CD4-positive, alpha-beta T cell (primary cell): Measurements from ENCODE around the gene STC2. TPM values are rescaled to one million over a fixed set of nuclear protein-coding genes. Genes with fewer than 3 reads are reported as not detected.
"Not testable (repeated sequence)": the region's sequence is repeated elsewhere in the genome, so short reads cannot be mapped to it uniquely, and the experiment has no call there.

Source experiments
- ATAC-seq: fragments of 200-7000 bp; cut with Tn5 transposase; one replicate; pipeline ENCODE4 v1.10.0; 2022; ENCODE audit warnings: mild to moderate bottlenecking; ENCODE audit not compliant: poor library complexity
- CTCF ChIA-PET: fragments of 350-600 bp; sonication (Branson Sonifier 250); formaldehyde crosslinking; loops from one replicate; lab custom pipeline; 2021; ENCODE audit warnings: antibody characterized with exemption, inconsistent platforms; lab: Charles Lee
- POLR2A ChIA-PET: fragments of 350-600 bp; sonication (Branson Sonifier 250); formaldehyde crosslinking; loops from one replicate; lab custom pipeline; 2021; ENCODE audit warnings: antibody characterized with exemption, inconsistent platforms; lab: Charles Lee
- DNase-seq, 14 experiments: peaks; one replicate each; pipeline ENCODE4 v3.0.0-alpha.2; 2013 to 2020; ENCODE audit warnings: mixed read lengths in 2 of 14
- H3K27ac ChIP-seq, 2 donors: one replicate each; pipeline versions ENCODE4 v1.5.1 to v1.7.0; 2013; ENCODE audit warnings: low read length in 2 of 2, low read depth in 1 of 2, mild to moderate bottlenecking in 1 of 2
- H3K27me3 ChIP-seq, 2 experiments: 1 replicate in 1 of 2; 2 replicates in 1 of 2; pipeline versions ENCODE4 v1.6.1 to v1.7.0; 2013; ENCODE audit warnings: low read length in 2 of 2, control low read depth in 1 of 2, mild to moderate bottlenecking in 1 of 2, moderate library complexity in 1 of 2; ENCODE audit not compliant: insufficient read depth in 2 of 2, control insufficient read depth in 1 of 2
- H3K36me3 ChIP-seq: one replicate; pipeline ENCODE4 v1.6.1; 2013; ENCODE audit warnings: low read length, control low read depth; ENCODE audit not compliant: insufficient read depth
- H3K4me1 ChIP-seq: one replicate; pipeline ENCODE4 v1.6.1; 2013; ENCODE audit warnings: low read length, control low read depth; ENCODE audit not compliant: insufficient read depth
- H3K4me3 ChIP-seq: one replicate; pipeline ENCODE4 v1.5.1; 2013; ENCODE audit warnings: mild to moderate bottlenecking, low read length, moderate library complexity
- H3K9me3 ChIP-seq, 2 experiments: 1 replicate in 1 of 2; 2 replicates in 1 of 2; pipeline versions ENCODE4 v1.6.1 to v1.7.0; 2013; ENCODE audit warnings: low read length in 2 of 2, mild to moderate bottlenecking in 2 of 2, control low read depth in 1 of 2, moderate library complexity in 1 of 2; ENCODE audit not compliant: control insufficient read depth in 1 of 2, insufficient read depth in 1 of 2
- H3K27ac Mint-ChIP-seq: one replicate; pipeline ENCODE4 v1.8.0; 2020; ENCODE audit warnings: mixed read lengths
- H3K27me3 Mint-ChIP-seq: one replicate; pipeline ENCODE4 v1.8.0; 2021; ENCODE audit warnings: mixed read lengths
- H3K36me3 Mint-ChIP-seq: one replicate; pipeline ENCODE4 v1.8.0; 2021; ENCODE audit warnings: low read depth, mixed read lengths
- H3K4me1 Mint-ChIP-seq: one replicate; pipeline ENCODE4 v1.8.0; 2021; ENCODE audit warnings: low read depth, mixed read lengths
- H3K4me3 Mint-ChIP-seq: one replicate; pipeline ENCODE4 v1.8.0; 2020; ENCODE audit warnings: mild to moderate bottlenecking, mixed read lengths
- H3K9me3 Mint-ChIP-seq: one replicate; pipeline ENCODE4 v1.8.0; 2020; ENCODE audit warnings: mixed read lengths
- intact Hi-C, 2 experiments: fragments of 100-400 bp; cut with DNase I in 1 of 2; cut with micrococcal nuclease in 1 of 2; formaldehyde crosslinking; loops; one replicate each; pipeline versions ENCODE4 v1.15.1 to v1.9.0; 2023 to 2025; cut with DNase I, micrococcal nuclease
- total RNA-seq, 174 experiments: library from RNA in 2 of 174; stranded (reverse) in 2 of 174; gene quantifications; one replicate each; pipeline ENCODE4 v1.2.3 and lab custom pipeline; 2021 to 2026
- TF ChIP-seq, protein P1 (sequence below): fragments of 200-600 bp; IDR thresholded peaks from one replicate; pipeline ENCODE4 v1.8.0; 2022; ENCODE audit warnings: antibody characterized with exemption, mild to moderate bottlenecking

Gene STC2
- total RNA-seq, 2 experiments from 2014 or later: not detected

DNA sequence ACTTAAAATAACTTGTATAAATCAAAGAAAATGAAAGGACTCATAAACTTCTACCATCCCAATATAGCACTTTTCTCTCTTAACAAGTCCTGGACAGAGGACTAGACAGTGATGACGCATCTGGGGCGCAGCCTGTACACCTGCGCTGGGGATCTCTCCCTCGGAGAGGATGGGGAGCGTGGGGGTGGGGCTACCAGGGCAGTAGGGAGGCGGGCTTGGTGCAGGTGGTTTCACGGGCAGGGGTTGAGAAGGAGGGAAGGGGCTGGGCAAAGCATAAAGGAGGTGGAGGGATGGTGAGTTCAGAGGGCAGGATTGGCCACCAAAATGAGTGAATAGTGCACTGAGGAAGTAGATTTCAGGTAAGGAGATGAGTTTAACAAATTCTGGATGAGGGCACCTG is 41.1 kb downstream of the STC2 start:
- ATAC-seq (no peak), DNase-seq (no peak)
- intact Hi-C loops: loop anchor here in 1 of 2 experiments (10.0 kb wide), 1 partner anchor 572 kb away; no protein-coding TSS in a partner anchor
- Mint-ChIP-seq H3K4me1 (no peaks in the 10 kb centered on the region), H3K4me3 (no peak overlapping the region), H3K27ac (no peak overlapping the region), H3K9me3 (no peaks in the 10 kb centered on the region), H3K27me3 (peaks cover 97% of the 10 kb centered on the region), H3K36me3 (no peaks in the 10 kb centered on the region)
- CTCF ChIA-PET: no interaction called here
- peaks cover 10% of the 10 kb centered on the region for H3K4me1 ChIP-seq
- no peak overlapping the region for H3K4me3 ChIP-seq
- H3K27me3 ChIP-seq: peaks cover 46 to 49% of the 10 kb centered on the region in 2 experiments
- TF ChIP-seq, protein P1, sequence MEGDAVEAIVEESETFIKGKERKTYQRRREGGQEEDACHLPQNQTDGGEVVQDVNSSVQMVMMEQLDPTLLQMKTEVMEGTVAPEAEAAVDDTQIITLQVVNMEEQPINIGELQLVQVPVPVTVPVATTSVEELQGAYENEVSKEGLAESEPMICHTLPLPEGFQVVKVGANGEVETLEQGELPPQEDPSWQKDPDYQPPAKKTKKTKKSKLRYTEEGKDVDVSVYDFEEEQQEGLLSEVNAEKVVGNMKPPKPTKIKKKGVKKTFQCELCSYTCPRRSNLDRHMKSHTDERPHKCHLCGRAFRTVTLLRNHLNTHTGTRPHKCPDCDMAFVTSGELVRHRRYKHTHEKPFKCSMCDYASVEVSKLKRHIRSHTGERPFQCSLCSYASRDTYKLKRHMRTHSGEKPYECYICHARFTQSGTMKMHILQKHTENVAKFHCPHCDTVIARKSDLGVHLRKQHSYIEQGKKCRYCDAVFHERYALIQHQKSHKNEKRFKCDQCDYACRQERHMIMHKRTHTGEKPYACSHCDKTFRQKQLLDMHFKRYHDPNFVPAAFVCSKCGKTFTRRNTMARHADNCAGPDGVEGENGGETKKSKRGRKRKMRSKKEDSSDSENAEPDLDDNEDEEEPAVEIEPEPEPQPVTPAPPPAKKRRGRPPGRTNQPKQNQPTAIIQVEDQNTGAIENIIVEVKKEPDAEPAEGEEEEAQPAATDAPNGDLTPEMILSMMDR: no peak
- POLR2A ChIA-PET: no interaction called here
- peaks cover 0 to 20% of the 10 kb centered on the region in 2 experiments for H3K9me3 ChIP-seq
- H3K27ac ChIP-seq: no peak overlapping the region
- H3K36me3 ChIP-seq: no peaks in the 10 kb centered on the region

DNA sequence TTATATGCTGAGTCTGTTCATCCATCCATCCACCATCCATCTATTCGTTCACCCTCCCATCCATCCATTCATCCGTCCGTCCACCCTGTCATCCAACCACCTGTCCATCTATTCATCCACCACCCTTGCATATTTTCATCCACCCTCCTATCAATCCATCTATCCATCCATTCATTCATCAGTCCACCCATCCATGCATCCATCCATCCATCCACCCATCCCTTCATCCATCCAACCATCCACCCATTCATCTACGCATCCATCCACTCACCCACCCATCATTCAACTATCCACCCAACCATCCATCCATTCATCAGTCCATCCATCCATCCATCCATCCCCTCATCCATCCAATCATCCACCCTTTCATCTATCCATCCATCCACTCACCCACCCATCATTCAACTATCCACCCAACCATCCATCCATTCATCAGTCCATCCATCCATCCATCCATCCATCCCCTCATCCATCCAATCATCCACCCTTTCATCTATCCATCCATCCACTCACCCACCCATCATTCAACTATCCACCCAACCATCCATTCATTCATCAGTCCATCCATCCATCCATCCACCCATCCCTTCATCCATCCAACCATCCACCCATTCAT is 43.8 kb downstream of the STC2 start:
- H3K27ac Mint-ChIP-seq, ATAC-seq, POLR2A ChIA-PET, H3K36me3 ChIP-seq, H3K4me3 ChIP-seq, H3K36me3 Mint-ChIP-seq, H3K4me1 Mint-ChIP-seq, H3K27ac ChIP-seq, H3K9me3 Mint-ChIP-seq, DNase-seq: not testable (repeated sequence)
- intact Hi-C loops: loop anchor here (1.0 to 10.0 kb wide), 3 partner anchors 306 to 570 kb away; no protein-coding TSS in a partner anchor
- Histone ChIP-seq H3K27me3 (peaks cover 37 to 41% of the 10 kb centered on the region in 2 experiments), H3K9me3 (peaks cover 0 to 16% of the 10 kb centered on the region in 2 experiments), H3K4me1 (peaks cover 10% of the 10 kb centered on the region)
- CTCF ChIA-PET: interaction anchor here (1.2 kb wide), 1 partner anchor 9 kb away, joined by 6 read pairs; no protein-coding TSS in a partner anchor
- Mint-ChIP-seq H3K4me3 (peak overlapping the region; percentile 35), H3K27me3 (peaks cover 90% of the 10 kb centered on the region)

DNA sequence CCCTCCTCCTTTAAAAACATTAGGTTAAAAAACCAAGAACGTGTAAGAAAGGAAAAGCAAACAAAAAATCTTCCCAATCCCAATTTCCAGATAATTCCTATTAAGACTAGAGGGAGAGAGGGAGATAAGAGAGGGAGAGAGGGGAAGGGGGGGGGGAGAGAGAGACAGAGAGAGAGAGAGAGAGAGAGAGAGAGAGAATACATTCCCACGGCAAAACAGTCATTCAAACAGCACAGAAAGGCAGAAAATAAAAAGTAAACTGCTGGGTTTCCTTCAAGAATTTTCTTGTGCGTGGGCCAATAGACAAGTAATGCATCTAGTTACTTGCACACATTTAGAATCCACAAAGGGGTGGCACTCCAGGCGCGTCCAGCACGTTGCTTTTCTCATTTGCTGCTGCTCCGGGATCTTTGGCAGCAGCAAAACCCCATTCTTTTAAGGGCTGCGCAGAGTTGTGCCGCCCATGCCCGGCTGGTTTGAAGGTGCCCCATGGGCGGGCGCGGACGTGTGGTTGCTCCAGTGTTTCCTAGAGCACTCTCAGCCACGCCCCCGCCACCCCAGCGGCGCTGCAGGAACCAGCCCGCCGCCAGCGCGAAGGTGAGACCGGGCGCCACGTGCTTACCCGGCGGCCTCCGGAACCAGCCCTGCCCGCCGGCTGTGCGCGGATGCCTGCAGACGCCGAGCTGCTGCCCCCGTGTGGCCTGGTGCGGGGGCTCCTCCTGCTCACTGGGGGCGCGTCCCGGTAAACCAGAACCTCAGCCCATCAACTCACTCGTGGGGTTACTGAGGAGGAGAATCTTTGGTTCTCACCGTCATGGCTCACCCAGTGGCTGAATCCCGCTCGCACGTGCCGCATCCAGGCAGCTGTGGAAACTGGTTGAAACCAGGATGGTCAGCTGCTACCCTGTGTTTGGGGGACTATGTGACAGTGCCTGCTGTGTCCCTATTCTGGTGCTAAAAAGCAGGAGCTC is 44.6 kb downstream of the STC2 start:
- ATAC-seq: peak; percentile 97
- H3K27ac ChIP-seq: no peak overlapping the region
- ChIA-PET CTCF (interaction anchor here (1.2 kb wide), 1 partner anchor 10 kb away, joined by 6 read pairs; no protein-coding TSS in a partner anchor), POLR2A (no interaction called here)
- H3K27me3 Mint-ChIP-seq: peaks cover 89% of the 10 kb centered on the region
- peaks cover 0 to 16% of the 10 kb centered on the region in 2 experiments for H3K9me3 ChIP-seq
- intact Hi-C loops: loop anchor here (1.0 to 10.0 kb wide), 4 partner anchors 299 to 569 kb away; no protein-coding TSS in a partner anchor
- no peak overlapping the region for H3K4me3 ChIP-seq
- H3K36me3 Mint-ChIP-seq: no peaks in the 10 kb centered on the region
- peaks cover 10% of the 10 kb centered on the region for H3K4me1 ChIP-seq
- TF ChIP-seq, protein P1: peak; percentile 53
- H3K27me3 ChIP-seq: peaks cover 33 to 37% of the 10 kb centered on the region in 2 experiments
- peak overlapping the region; percentile 20 for H3K4me3 Mint-ChIP-seq
- H3K36me3 ChIP-seq: no peaks in the 10 kb centered on the region
- peak; percentile 42 to 79 (median 62) for DNase-seq
- no peak overlapping the region for H3K27ac Mint-ChIP-seq
- no peaks in the 10 kb centered on the region for H3K4me1 Mint-ChIP-seq
- H3K9me3 Mint-ChIP-seq: no peaks in the 10 kb centered on the region
